ENCODE data around the gene SPATA2L.

DNA sequence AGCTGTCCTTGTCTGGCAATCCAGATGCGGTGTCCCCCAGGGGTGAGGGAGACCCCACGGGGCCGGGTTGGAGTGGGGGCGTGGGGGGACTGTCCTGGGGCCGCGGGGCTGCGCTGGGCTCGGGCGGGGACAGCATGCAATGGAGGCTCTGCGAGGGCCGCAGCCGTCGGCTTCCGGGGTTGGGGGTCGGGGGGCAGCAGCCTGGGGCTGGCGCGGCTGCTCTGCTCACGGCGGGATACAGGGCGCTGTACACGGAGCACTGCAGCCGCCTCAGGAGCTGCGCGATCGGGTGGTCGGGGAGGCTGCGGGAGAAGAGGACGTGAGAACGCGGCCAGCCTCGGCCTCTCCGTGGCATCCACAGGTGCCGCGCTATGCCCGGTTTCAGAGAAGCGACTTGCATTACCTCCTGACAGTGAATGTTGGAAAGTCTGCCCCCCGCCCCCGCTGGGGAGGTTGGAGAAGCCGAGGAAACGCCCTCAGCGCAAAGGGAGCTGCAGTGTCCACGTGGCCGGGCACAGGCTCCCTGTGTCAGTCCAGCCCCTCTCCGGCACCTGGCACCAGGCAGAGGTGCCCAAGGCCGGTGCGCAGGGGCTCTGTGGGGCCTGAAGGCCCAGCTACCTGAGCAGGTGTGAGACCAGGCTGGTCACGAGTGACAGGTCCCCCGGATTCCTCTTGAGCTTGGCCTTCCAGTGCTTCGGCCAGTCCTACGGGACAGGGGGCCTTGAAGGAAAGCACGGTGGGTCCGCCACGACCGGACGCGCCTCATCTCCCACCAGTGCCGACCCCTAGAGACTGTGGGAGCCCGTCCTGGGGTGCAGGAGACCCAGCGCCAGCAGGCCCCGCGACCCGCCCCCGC, 9.4 kb upstream of the SPATA2L start:
- TF ChIP-seq REST (IDR thresholded peaks at IDR 0.05; ENCODE audit: insufficient read depth in 1 of 2, low read depth in 2 of 2, low read length in 2 of 2) (no peak), POLR2AphosphoS5 (IDR thresholded peaks at IDR 0.05; ENCODE audit: low read depth, low read length) (no peak), TAF1 (IDR thresholded peaks at IDR 0.05; ENCODE audit: borderline replicate concordance, insufficient read depth, low read length) (no peak)

Data from PFSK-1 (cell line).